ENCODE results near the gene TACC2. TPM values are rescaled to one million over a fixed set of nuclear protein-coding genes. Genes with fewer than 3 reads are reported as not detected.

TACC2 gene
- total RNA-seq, 1 donor from 2014 or later: 13.4 TPM

DNA sequence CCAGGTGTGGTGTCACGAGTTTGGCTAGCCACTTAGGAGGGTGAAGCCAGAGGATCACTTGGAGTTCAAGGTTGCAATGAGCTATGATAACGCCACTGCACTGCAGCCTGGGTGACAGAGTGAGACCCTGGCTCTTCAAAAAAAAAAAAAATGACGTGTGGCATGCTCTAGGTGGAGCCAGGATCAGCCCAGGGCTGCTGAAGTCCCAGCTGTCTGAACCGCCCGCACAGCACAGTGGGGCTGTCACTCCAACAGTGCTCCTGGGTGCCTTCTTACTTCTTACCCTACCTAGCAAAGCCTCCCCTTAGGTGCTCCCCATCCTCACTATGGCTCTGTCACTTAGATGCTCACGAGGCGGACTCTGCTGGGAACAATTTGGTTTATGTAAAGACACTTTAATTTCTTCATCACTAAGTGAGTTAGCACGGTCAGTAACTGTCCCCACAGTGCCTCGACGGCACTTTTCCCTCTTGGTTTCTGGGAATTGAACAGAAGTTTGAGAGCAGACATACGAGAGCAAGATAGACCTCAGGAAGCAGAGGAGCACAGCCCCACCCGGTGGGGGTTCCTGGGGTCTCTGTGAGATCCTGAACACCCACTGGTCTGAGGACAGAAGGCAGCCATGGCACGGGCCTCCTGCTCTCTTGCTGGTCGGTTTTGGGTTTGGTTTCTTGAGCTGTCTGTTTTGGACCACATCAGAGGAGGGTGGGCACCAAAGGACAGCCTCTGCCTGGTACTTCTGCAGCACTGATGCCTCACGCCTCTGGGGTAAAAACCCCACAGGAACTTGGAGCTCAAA, 215.9 kb downstream of the TACC2 start:
- no peaks in the 10 kb centered on the region for H3K27me3 ChIP-seq (ENCODE audit: control insufficient read depth, insufficient read depth, low read length)
- no peak for FAIRE-seq
- H3K36me3 ChIP-seq (ENCODE audit: control insufficient read depth, insufficient read depth, low read length): peaks cover 7% of the 10 kb centered on the region
- TF ChIP-seq, protein P1, sequence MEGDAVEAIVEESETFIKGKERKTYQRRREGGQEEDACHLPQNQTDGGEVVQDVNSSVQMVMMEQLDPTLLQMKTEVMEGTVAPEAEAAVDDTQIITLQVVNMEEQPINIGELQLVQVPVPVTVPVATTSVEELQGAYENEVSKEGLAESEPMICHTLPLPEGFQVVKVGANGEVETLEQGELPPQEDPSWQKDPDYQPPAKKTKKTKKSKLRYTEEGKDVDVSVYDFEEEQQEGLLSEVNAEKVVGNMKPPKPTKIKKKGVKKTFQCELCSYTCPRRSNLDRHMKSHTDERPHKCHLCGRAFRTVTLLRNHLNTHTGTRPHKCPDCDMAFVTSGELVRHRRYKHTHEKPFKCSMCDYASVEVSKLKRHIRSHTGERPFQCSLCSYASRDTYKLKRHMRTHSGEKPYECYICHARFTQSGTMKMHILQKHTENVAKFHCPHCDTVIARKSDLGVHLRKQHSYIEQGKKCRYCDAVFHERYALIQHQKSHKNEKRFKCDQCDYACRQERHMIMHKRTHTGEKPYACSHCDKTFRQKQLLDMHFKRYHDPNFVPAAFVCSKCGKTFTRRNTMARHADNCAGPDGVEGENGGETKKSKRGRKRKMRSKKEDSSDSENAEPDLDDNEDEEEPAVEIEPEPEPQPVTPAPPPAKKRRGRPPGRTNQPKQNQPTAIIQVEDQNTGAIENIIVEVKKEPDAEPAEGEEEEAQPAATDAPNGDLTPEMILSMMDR (IDR thresholded peaks at IDR 0.05; ENCODE audit: insufficient read depth, low read length, severe bottlenecking): no peak
- no peak for DNase-seq (ENCODE audit: low read depth)
- no peak overlapping the region for H3K4me3 ChIP-seq (ENCODE audit: low read depth, low read length)

DNA sequence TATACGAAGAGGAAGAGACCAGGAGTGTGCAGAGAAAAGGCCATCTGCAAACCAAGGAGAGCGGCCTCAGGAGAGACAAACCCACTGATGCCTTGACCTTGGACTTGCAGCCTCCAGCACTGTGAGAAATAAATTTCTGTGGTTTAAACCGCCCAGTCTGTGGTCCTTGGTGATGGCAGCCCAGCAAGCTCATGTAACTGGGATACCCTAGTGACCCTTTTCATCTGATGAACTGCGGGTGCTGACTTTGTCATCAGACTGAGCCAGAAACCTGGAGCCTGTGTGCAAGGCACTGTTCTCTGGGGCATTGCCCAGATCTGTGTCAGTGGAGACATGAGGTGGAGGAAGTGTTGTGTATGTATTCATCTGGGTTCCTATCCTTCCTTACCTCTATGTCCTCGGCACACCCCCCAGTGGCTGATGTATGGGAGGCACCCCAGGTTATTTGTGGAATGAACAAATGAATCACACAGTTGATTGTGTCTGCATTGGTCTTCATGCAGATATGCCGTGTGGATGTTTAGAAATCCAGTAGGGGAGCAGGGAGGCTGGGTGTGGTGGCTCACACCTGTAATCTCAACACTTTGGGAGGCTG, 217.6 kb downstream of the TACC2 start:
- Histone ChIP-seq H3K4me3 (ENCODE audit: low read depth, low read length) (no peak overlapping the region), H3K36me3 (ENCODE audit: control insufficient read depth, insufficient read depth, low read length) (peaks cover 16% of the 10 kb centered on the region), H3K27me3 (ENCODE audit: control insufficient read depth, insufficient read depth, low read length) (no peaks in the 10 kb centered on the region)
- no peak for FAIRE-seq
- peak; percentile 17 for DNase-seq (ENCODE audit: low read depth)
- TF ChIP-seq, protein P1 (IDR thresholded peaks at IDR 0.05; ENCODE audit: insufficient read depth, low read length, severe bottlenecking): no peak

DNA sequence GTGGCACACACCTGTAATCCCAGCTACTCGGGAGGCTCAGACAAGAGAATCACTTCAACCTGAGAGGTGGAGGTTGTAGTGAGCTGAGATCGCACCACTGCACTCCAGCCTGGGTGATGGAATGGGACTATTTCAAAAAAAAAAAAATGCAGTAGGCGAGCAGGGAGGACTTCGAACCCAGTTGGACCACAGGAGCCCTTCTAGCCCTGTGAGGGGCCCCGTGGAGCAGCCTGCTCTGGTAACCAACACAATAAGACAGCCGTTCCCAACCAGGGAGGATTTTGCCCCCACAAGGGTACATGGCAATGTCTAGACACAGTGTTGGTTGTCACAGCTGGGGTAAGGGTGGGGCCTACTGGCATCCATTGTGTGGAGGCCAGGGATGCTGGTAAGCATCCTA, 218.2 kb downstream of the TACC2 start:
- no peak for DNase-seq (ENCODE audit: low read depth)
- Histone ChIP-seq H3K4me3 (ENCODE audit: low read depth, low read length) (no peak overlapping the region), H3K27me3 (ENCODE audit: control insufficient read depth, insufficient read depth, low read length) (no peaks in the 10 kb centered on the region), H3K36me3 (ENCODE audit: control insufficient read depth, insufficient read depth, low read length) (peaks cover 19% of the 10 kb centered on the region)
- TF ChIP-seq, protein P1 (IDR thresholded peaks at IDR 0.05; ENCODE audit: insufficient read depth, low read length, severe bottlenecking): no peak
- FAIRE-seq: no peak

DNA sequence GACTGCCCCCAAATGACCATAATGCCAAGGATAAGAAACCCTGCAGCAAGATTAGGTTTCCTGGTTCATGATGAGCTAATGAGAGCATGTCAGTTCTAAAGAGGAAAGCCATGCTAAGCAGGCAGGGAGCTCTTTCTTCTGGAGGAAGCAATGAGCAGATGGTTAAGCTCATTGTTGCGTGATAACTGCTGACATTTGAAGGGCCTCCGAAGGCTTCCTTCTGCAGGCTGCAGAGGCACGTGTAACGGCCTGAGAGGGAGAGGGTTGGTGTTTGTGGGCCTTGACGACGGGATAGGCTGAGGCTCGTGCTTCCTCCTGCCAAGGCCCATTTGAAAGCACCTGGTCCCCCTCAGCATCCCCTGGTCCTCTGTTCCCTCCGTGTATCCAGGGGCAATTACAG, 218.6 kb downstream of the TACC2 start:
- Histone ChIP-seq H3K27me3 (ENCODE audit: control insufficient read depth, insufficient read depth, low read length) (no peaks in the 10 kb centered on the region), H3K4me3 (ENCODE audit: low read depth, low read length) (no peak overlapping the region), H3K36me3 (ENCODE audit: control insufficient read depth, insufficient read depth, low read length) (peaks cover 20% of the 10 kb centered on the region)
- no peak for FAIRE-seq
- TF ChIP-seq, protein P1 (IDR thresholded peaks at IDR 0.05; ENCODE audit: insufficient read depth, low read length, severe bottlenecking): no peak
- no peak for DNase-seq (ENCODE audit: low read depth)

DNA sequence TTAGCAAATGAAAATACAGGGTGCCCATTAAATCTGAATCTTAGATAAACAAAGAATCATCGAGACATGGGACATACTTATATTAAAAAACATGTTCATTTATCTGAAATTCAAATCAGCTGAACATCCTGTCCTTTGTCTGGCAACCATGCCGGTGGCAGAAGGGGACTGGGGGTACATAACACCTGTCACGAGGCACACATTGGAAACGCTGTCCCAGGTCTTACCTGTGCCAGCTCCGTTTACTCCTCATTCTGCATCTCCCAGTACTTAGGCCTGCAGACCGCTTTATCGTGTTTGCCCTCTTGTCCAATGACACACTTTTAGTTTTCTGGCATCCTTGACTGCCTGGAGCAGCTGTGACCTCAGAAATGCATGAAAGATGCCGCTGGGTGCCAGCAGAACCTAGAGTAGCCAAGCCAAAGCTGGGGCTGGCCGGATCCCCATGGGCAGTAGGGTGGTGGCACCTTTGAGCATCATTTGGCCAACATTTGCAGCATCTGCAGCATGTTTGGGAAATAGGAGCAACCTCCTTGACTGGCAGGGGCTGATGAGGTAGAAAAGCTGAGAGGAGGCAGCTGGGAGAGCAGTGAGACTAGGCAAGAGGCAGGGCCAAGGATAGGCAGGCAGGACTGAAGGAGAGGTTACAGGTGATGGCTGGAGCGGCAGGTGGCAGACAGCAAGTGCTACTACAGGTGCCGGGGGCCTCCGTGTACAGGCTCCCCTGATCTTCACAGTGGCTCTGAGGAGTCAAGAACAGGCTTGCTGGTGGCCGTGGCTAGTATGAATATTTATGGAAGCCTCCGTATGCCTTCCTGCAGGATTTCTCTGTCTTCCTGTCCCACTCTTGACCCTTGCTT, 219.8 kb downstream of the TACC2 start:
- H3K4me3 ChIP-seq (ENCODE audit: low read depth, low read length): no peak overlapping the region
- TF ChIP-seq, protein P1 (IDR thresholded peaks at IDR 0.05; ENCODE audit: insufficient read depth, low read length, severe bottlenecking): no peak
- peaks cover 21% of the 10 kb centered on the region for H3K36me3 ChIP-seq (ENCODE audit: control insufficient read depth, insufficient read depth, low read length)
- FAIRE-seq (no peak), DNase-seq (ENCODE audit: low read depth) (no peak)
- H3K27me3 ChIP-seq (ENCODE audit: control insufficient read depth, insufficient read depth, low read length): no peaks in the 10 kb centered on the region
